HCT116 (cell line): ENCODE data around the gene PPP1R14C. TPM values are rescaled to one million over a fixed set of nuclear protein-coding genes. Genes with fewer than 3 reads are reported as not detected.

Experiments
- ATAC-seq: fragments of 200-7000 bp; cut with Tn5 transposase; 2 replicates; pipeline ENCODE4 v1.9.1; 2020; ENCODE audit warnings: mild to moderate bottlenecking, moderate library complexity
- BruUV-seq: library from RNA; stranded (reverse); fragments of 400-500 nt; replicated peaks from 2 replicates; lab custom pipeline; 2021; lab: Mats Ljungman, UMichigan
- CTCF ChIA-PET: fragments of 300-600 bp; sonication (Branson Sonifier 250); formaldehyde crosslinking; loops from one replicate; lab custom pipeline; 2021; ENCODE audit warnings: antibody characterized with exemption; lab: Charles Lee
- POLR2A ChIA-PET: fragments of 300-600, 350-600 bp; sonication (Branson Sonifier 250); formaldehyde crosslinking; loops from one replicate; lab custom pipeline; 2021; ENCODE audit warnings: antibody characterized with exemption; lab: Charles Lee
- RAD21 ChIA-PET, 2 experiments: fragments of 300-600 bp; sonication (Branson Sonifier 250); formaldehyde crosslinking; loops; one replicate each; lab custom pipeline; 2023; ENCODE audit warnings: low total read pairs in 2 of 2; ENCODE audit not compliant: uncharacterized antibody in 2 of 2, unreplicated experiment in 2 of 2, low non-redundant PET in 1 of 2; lab: Charles Lee
- DNase-seq: peaks from one replicate; pipeline ENCODE4 v3.0.0-alpha.2; 2010; ENCODE audit warnings: low read depth, low spot score
- H2AFZ ChIP-seq: fragments of 200-600 bp; shearing (Covaris generic), sonication (generic); 2 replicates; pipeline ENCODE4 v1.6.1; 2017; ENCODE audit warnings: low read depth, mixed run types, mixed read lengths, antibody characterized with exemption, low read length; ENCODE audit not compliant: poor library complexity, severe bottlenecking
- H3K27ac ChIP-seq: 2 replicates; pipeline ENCODE4 v1.5.1; 2012; ENCODE audit warnings: low read depth, low read length
- H3K27me3 ChIP-seq: fragments of 200-600 bp; sonication (generic); 2 replicates; pipeline ENCODE4 v1.6.1; 2016; ENCODE audit warnings: mixed run types, low read length, mixed read lengths; ENCODE audit not compliant: insufficient read depth
- H3K36me3 ChIP-seq, 2 experiments: fragments of 200-500 bp in 1 of 2; fragments of 200-600 bp in 1 of 2; sonication (Bioruptor generic) in 1 of 2; sonication (generic) in 1 of 2; 2 replicates each; pipeline versions ENCODE4 v1.5.1 to v1.6.1; 2014 to 2016; ENCODE audit warnings: low read length in 2 of 2, inconsistent platforms in 1 of 2, mixed read lengths in 1 of 2, mixed run types in 1 of 2; ENCODE audit not compliant: insufficient read depth in 2 of 2, control insufficient read depth in 1 of 2
- H3K4me1 ChIP-seq, 2 experiments: fragments of 200-600 bp in 1 of 2; sonication (generic) in 1 of 2; 2 replicates each; pipeline versions ENCODE4 v1.5.1 to v1.6.1; 2012 to 2017; ENCODE audit warnings: low read length in 2 of 2, inconsistent platforms in 1 of 2, mild to moderate bottlenecking in 1 of 2, mixed read lengths in 1 of 2, mixed run types in 1 of 2, moderate library complexity in 1 of 2; ENCODE audit not compliant: insufficient read depth in 2 of 2, control insufficient read depth in 1 of 2
- H3K4me2 ChIP-seq: fragments of 200-600 bp; sonication (generic); 2 replicates; pipeline ENCODE4 v1.6.1; 2017; ENCODE audit warnings: mixed run types, low read length, mixed read lengths
- H3K4me3 ChIP-seq, 2 experiments: fragments of 200-600 bp in 1 of 2; sonication (generic) in 1 of 2; replicated peaks in 1 of 2; 2 replicates each; pipeline ENCODE4 v1.5.1; 2011 to 2016; ENCODE audit warnings: low read length in 2 of 2, control low read depth in 1 of 2, low read depth in 1 of 2, mild to moderate bottlenecking in 1 of 2, mixed read lengths in 1 of 2, mixed run types in 1 of 2
- H3K79me2 ChIP-seq: fragments of 200-600 bp; sonication (generic); 2 replicates; pipeline ENCODE4 v1.6.1; 2017; ENCODE audit warnings: mild to moderate bottlenecking, mixed run types, low read length, moderate library complexity, mixed read lengths; ENCODE audit not compliant: insufficient read depth
- H3K9ac ChIP-seq: fragments of 200-600 bp; sonication (generic); 2 replicates; pipeline ENCODE4 v1.6.1; 2016; ENCODE audit warnings: low read length, mixed read lengths
- H3K9me2 ChIP-seq: fragments of 200-600 bp; sonication (generic), shearing (Covaris generic); 2 replicates; pipeline ENCODE4 v1.6.1; 2017; ENCODE audit warnings: mixed run types, mild to moderate bottlenecking, moderate library complexity; ENCODE audit not compliant: insufficient read depth
- H3K9me3 ChIP-seq, 2 experiments: fragments of 200-500 bp in 1 of 2; fragments of 200-600 bp in 1 of 2; sonication (Bioruptor generic) in 1 of 2; sonication (generic) in 1 of 2; 2 replicates each; pipeline ENCODE4 v1.6.1; 2014 to 2017; ENCODE audit warnings: low read length in 2 of 2, mixed read lengths in 2 of 2, inconsistent platforms in 1 of 2, low read depth in 1 of 2, mild to moderate bottlenecking in 1 of 2, mixed run types in 1 of 2, moderate library complexity in 1 of 2; ENCODE audit not compliant: control insufficient read depth in 1 of 2, insufficient read depth in 1 of 2
- H4K20me1 ChIP-seq: fragments of 200-600 bp; sonication (generic), shearing (Covaris generic); 2 replicates; pipeline ENCODE4 v1.6.1; 2017; ENCODE audit warnings: mixed run types, mild to moderate bottlenecking, moderate library complexity; ENCODE audit not compliant: insufficient read depth
- ATF3 ChIP-seq: IDR thresholded peaks from 2 replicates; pipeline ENCODE4 v1.6.1; 2012
- CBX3 ChIP-seq: IDR thresholded peaks from 2 replicates; pipeline ENCODE4 v1.6.1; 2012; ENCODE audit warnings: low read depth
- CEBPB ChIP-seq: IDR thresholded peaks from 2 replicates; pipeline ENCODE4 v1.6.1; 2012; ENCODE audit warnings: low read depth
- ELF1 ChIP-seq: IDR thresholded peaks from 2 replicates; pipeline ENCODE4 v1.6.1; 2012; ENCODE audit warnings: low read depth, borderline replicate concordance
- EZH2 ChIP-seq: fragments of 200-600 bp; sonication (generic); IDR thresholded peaks from 2 replicates; pipeline ENCODE4 v1.6.1; 2017; ENCODE audit warnings: antibody characterized with exemption, mixed run types
- FOSL1 ChIP-seq: IDR thresholded peaks from 2 replicates; pipeline ENCODE4 v1.6.1; 2012; ENCODE audit warnings: low read depth
- JUND ChIP-seq: IDR thresholded peaks from 2 replicates; pipeline ENCODE4 v1.6.1; 2012
- MAX ChIP-seq: IDR thresholded peaks from 2 replicates; pipeline ENCODE4 v1.6.1; 2012
- POLR2AphosphoS5 ChIP-seq: IDR thresholded peaks from 2 replicates; pipeline ENCODE4 v1.6.1; 2011; ENCODE audit warnings: mild to moderate bottlenecking, low read depth, low read length, moderate library complexity
- SIN3A ChIP-seq: IDR thresholded peaks from 2 replicates; pipeline ENCODE4 v1.6.1; 2012; ENCODE audit warnings: low read depth
- SRF ChIP-seq: IDR thresholded peaks from 2 replicates; pipeline ENCODE4 v1.6.1; 2012; ENCODE audit warnings: low read depth
- TCF7L2 ChIP-seq: IDR thresholded peaks from 2 replicates; pipeline ENCODE4 v1.7.0; 2011; ENCODE audit warnings: borderline replicate concordance, inconsistent platforms; ENCODE audit not compliant: insufficient read depth, insufficient read length; ENCODE audit errors: extremely low read depth
- ZBTB33 ChIP-seq: IDR thresholded peaks from 2 replicates; pipeline ENCODE4 v1.6.1; 2011; ENCODE audit warnings: mild to moderate bottlenecking, low read length, moderate library complexity; ENCODE audit not compliant: insufficient replicate concordance; ENCODE audit errors: extremely low read depth
- ZFX ChIP-seq: fragments of 450-650 bp; IDR thresholded peaks from 2 replicates; pipeline ENCODE4 v1.6.1; 2017
- intact Hi-C: fragments of 100-400 bp; cut with micrococcal nuclease; formaldehyde crosslinking; loops from 2 replicates; pipeline ENCODE4 v1.10.0; 2022
- total RNA-seq: library from RNA; stranded (reverse); gene quantifications from one replicate; pipeline ENCODE4 v1.2.1, GENCODE V29; 2021; ENCODE audit not compliant: unreplicated experiment
- TF ChIP-seq, protein P1 (sequence below): IDR thresholded peaks from 2 replicates; pipeline ENCODE4 v1.6.1; 2012; ENCODE audit warnings: low read depth

The PPP1R14C gene
- total RNA-seq, 1 experiment from 2014 or later: 7.8 TPM

DNA sequence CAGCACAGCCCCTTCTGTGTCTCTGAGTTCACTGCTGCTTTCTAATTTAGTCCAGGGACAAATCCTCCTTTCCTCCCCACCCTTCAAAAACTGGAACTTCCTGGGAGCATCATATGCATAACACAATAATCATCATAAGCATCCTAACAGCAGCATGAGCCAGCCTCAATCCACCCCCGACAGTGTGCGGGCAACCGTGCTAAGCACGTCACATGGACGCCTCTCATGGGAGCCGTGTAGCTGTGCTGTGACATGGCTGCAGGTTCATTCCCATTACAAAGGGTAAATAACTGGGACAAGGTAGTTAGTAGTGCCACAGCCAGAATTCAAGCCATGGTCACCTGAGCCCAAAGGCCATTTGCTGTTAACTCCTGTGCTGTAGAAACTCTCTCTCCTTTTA lies 49.4 kb upstream of the PPP1R14C start:
- H4K20me1 ChIP-seq: no peaks in the 10 kb centered on the region
- TF ChIP-seq FOSL1 (no peak), SRF (no peak), ZBTB33 (no peak), MAX (no peak), CEBPB (no peak), JUND (no peak), ATF3 (no peak), TCF7L2 (no peak), ZFX (no peak), POLR2AphosphoS5 (no peak), ELF1 (no peak), EZH2 (no peak), SIN3A (no peak), CBX3 (no peak)
- TF ChIP-seq, protein P1, sequence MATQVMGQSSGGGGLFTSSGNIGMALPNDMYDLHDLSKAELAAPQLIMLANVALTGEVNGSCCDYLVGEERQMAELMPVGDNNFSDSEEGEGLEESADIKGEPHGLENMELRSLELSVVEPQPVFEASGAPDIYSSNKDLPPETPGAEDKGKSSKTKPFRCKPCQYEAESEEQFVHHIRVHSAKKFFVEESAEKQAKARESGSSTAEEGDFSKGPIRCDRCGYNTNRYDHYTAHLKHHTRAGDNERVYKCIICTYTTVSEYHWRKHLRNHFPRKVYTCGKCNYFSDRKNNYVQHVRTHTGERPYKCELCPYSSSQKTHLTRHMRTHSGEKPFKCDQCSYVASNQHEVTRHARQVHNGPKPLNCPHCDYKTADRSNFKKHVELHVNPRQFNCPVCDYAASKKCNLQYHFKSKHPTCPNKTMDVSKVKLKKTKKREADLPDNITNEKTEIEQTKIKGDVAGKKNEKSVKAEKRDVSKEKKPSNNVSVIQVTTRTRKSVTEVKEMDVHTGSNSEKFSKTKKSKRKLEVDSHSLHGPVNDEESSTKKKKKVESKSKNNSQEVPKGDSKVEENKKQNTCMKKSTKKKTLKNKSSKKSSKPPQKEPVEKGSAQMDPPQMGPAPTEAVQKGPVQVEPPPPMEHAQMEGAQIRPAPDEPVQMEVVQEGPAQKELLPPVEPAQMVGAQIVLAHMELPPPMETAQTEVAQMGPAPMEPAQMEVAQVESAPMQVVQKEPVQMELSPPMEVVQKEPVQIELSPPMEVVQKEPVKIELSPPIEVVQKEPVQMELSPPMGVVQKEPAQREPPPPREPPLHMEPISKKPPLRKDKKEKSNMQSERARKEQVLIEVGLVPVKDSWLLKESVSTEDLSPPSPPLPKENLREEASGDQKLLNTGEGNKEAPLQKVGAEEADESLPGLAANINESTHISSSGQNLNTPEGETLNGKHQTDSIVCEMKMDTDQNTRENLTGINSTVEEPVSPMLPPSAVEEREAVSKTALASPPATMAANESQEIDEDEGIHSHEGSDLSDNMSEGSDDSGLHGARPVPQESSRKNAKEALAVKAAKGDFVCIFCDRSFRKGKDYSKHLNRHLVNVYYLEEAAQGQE: no peak
- TF ChIP-seq, all 23 proteins: peak for 0
- POLR2A ChIA-PET: no interaction called here
- Histone ChIP-seq H3K4me2 (no peak overlapping the region), H3K4me1 (no peaks in the 10 kb centered on the region), H3K27ac (no peak overlapping the region), H3K79me2 (no peaks in the 10 kb centered on the region), H3K9ac (no peak overlapping the region), H3K9me2 (no peaks in the 10 kb centered on the region), H2AFZ (no peak overlapping the region), H3K36me3 (no peaks in the 10 kb centered on the region), H3K4me3 (no peak overlapping the region), H3K27me3 (peaks cover 4% of the 10 kb centered on the region; the same call in 1 of the 2 replicates), H3K9me3 (no peaks in the 10 kb centered on the region)
- intact Hi-C loops: no loop called here
- RAD21 ChIA-PET: no interaction called here
- DNase-seq (no peak), ATAC-seq (no peak)
- CTCF ChIA-PET: interaction anchor here (1.5 kb wide), 1 partner anchor 13 kb away, joined by 4 read pairs; no protein-coding TSS in a partner anchor
- BruUV-seq: no TSS peak
